ENCODE results near the gene LGR6. TPM values are rescaled to one million over a fixed set of nuclear protein-coding genes. Genes with fewer than 3 reads are reported as not detected.

Gene LGR6
- total RNA-seq, 4 donors from 2014 or later: 0.53 to 3.3 (median 2.3) TPM

DNA sequence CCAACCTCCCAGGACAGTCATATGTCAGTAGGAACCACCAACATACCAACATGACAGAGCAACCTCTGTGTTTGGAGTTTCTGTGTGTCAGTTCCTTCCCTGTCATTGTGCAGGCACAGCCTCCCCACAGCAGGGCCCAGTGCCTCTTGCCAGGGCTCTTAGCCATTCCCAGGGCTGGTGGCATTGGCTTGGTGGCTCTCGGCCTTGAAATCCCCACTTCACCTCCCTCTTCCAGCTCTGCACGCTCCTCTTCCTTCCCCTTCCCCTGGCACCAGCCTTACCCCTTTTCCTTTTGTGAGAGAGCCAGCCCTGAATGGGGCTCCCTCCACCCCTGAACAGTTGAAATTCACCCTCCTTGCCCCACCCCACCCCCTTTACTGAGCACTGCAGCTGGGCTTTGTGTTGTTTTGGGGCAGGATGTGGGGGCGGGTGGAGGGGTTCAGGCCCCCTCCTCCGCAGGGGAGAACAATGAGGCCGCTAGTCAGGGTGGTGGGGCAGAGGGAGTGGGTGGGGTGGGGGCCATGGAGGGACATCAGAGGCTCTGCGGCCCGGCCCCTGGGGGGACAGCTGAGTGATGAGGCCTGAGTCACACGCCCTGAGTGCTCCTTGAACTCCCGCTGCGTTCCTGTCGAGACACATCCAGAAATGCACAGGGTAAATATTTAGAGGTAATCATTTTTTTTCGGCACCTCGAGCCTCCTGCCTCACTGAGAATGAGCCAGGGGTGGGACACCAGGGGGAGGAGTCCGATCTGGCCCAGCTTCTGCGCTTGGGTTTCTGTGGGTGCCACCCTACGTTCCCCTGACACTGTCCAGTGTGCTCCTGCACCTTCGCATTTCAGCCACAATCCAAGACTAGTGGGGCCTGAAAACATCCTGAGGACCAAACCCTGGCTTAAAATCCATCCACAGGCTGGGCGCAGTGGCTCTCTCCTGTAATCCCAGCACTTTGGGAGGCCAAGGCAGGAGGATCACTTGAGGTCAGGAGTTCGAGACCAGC is 28.6 kb downstream of the LGR6 start:
- TF ChIP-seq POLR2A (IDR thresholded peaks at IDR 0.05): no peak
- TF ChIP-seq, protein P1, sequence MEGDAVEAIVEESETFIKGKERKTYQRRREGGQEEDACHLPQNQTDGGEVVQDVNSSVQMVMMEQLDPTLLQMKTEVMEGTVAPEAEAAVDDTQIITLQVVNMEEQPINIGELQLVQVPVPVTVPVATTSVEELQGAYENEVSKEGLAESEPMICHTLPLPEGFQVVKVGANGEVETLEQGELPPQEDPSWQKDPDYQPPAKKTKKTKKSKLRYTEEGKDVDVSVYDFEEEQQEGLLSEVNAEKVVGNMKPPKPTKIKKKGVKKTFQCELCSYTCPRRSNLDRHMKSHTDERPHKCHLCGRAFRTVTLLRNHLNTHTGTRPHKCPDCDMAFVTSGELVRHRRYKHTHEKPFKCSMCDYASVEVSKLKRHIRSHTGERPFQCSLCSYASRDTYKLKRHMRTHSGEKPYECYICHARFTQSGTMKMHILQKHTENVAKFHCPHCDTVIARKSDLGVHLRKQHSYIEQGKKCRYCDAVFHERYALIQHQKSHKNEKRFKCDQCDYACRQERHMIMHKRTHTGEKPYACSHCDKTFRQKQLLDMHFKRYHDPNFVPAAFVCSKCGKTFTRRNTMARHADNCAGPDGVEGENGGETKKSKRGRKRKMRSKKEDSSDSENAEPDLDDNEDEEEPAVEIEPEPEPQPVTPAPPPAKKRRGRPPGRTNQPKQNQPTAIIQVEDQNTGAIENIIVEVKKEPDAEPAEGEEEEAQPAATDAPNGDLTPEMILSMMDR (IDR thresholded peaks at IDR 0.05): no peak

DNA sequence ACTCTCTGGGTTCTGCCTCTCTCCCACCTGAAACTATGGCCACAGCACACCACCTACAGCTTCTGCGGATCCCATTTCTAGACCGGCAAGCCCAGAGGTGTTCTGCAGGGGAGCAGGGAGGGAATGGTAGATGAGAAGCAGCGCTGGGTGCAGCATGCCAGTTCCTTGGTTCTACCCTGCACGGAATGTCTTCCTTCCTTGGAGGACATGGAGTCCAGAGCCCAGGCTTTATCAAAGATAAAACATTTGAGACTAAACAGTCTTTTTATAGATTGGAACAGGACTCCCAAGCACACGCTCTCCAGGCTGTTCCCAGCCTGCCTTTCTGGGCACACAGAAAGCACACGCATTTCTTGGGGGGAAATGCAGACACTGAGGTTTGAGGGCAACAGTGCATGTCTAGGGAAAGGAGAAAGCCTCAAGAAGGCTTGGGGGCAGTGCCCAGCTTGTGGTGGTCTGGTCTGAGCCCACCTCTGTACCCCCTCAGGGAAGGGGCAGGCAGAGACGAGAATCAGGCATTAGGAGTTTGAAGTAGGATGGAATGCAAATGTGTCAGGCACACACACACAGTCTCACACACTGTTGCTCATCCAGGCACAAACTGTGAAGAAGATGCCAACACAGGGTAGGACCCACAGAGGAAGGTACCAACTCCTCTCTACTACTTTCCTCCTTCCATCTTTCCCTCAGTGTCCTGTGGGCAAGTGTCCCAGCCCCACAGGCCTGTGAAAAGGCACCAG is 29.7 kb downstream of the LGR6 start:
- H3K9me3 ChIP-seq: no peaks in the 10 kb centered on the region
- H3K4me3 ChIP-seq: no peak overlapping the region
- no peaks in the 10 kb centered on the region for H3K27me3 ChIP-seq
- H3K36me3 ChIP-seq: no peaks in the 10 kb centered on the region
- H3K4me1 ChIP-seq: peaks cover 0 to 4% (median 0%) of the 10 kb centered on the region in 4 donors
- TF ChIP-seq POLR2A (IDR thresholded peaks at IDR 0.05): no peak
- TF ChIP-seq, protein P1 (IDR thresholded peaks at IDR 0.05): no peak
- no peak overlapping the region for H3K27ac ChIP-seq
- DNase-seq: no peak

More for the DNA sequence above, 28.6 kb downstream of the LGR6 start:
- no peaks in the 10 kb centered on the region for H3K27me3 ChIP-seq
- H3K4me3 ChIP-seq: no peak overlapping the region
- no peak overlapping the region for H3K27ac ChIP-seq
- no peaks in the 10 kb centered on the region for H3K4me1 ChIP-seq
- H3K36me3 ChIP-seq: no peaks in the 10 kb centered on the region
- DNase-seq: no peak
- no peaks in the 10 kb centered on the region for H3K9me3 ChIP-seq

DNA sequence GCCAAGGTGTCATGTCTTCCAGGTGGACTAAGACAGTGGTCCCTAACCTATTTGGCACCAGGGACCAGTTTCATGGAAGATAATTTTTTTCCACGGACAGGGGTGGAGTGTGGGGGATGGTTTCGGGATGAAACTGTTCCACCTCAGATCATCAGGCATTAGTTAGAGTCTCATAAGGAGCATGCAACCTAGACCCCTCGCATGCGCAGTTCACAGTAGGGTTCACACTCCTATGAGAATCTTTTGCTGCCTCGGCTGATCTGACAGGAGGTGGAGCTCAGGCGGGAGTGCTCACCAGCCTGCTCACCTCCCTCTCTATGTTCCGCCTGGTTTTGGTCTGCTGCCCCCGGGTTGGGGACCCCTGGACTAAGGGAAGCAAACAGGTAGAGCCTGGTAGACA is 30.9 kb downstream of the LGR6 start:
- no peak overlapping the region for H3K27ac ChIP-seq
- H3K4me1 ChIP-seq: peaks cover 0 to 4% (median 0%) of the 10 kb centered on the region in 4 donors
- H3K36me3 ChIP-seq: no peaks in the 10 kb centered on the region
- DNase-seq: no peak
- no peaks in the 10 kb centered on the region for H3K27me3 ChIP-seq
- H3K9me3 ChIP-seq: no peaks in the 10 kb centered on the region
- H3K4me3 ChIP-seq: no peak overlapping the region
- TF ChIP-seq POLR2A (IDR thresholded peaks at IDR 0.05): no peak
- TF ChIP-seq, protein P1 (IDR thresholded peaks at IDR 0.05): no peak

DNA sequence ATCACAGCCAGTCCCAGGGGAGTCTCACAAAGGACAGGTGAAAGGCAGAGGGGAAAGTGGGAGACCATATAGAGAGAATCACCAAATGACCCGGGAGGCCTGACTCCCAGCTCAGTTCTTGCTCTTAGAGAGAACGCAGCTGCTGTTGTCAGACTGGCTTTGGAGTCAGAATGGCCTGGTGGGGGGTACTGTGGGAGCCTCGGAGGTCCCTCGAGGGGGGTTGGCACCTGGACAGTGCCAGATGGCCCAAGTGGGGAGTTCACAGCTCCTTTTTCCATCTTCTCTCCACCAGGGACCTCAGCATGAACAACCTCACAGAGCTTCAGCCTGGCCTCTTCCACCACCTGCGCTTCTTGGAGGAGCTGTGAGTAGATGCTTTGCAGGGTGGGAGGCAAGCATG is 31.5 kb downstream of the LGR6 start:
- Histone ChIP-seq H3K27me3 (no peaks in the 10 kb centered on the region), H3K9me3 (no peaks in the 10 kb centered on the region), H3K4me1 (peaks cover 0 to 4% (median 0%) of the 10 kb centered on the region in 4 donors), H3K36me3 (no peaks in the 10 kb centered on the region), H3K27ac (no peak overlapping the region), H3K4me3 (no peak overlapping the region)
- no peak for DNase-seq
- TF ChIP-seq, protein P1 (IDR thresholded peaks at IDR 0.05): no peak
- no peak for TF ChIP-seq POLR2A (IDR thresholded peaks at IDR 0.05)

DNA sequence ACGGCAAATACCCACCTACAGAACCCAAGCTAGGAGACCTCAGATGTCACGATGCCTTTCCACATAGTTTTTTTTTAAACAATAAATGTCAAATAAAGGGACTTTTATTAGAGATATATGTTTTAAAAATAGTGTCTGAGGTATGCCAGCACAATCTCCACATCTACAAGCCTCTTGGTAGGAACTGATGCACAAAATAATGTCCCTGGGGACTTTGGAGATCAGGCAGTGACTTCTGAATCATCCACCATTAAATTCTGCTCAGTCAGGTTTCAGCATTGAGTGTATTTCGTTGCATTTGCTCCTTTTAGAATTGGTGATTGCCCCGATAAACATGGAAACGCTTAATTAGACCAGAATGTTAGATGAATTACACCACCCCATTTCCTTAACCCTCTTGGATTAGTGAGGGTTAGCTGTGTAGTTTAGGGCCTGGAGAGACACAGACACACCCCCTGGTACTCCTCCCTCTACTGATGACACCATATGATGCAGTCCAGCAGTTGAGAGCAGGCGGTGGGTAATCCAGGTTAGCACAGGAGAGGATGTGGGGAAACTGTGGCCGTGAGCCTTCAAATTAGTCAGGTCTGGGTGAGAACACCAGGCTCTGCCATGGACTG is 33.6 kb downstream of the LGR6 start:
- TF ChIP-seq, protein P1 (IDR thresholded peaks at IDR 0.05): no peak
- TF ChIP-seq POLR2A (IDR thresholded peaks at IDR 0.05): no peak
- H3K27ac ChIP-seq: no peak overlapping the region
- no peaks in the 10 kb centered on the region for H3K9me3 ChIP-seq
- H3K36me3 ChIP-seq: no peaks in the 10 kb centered on the region
- no peak overlapping the region for H3K4me3 ChIP-seq
- no peaks in the 10 kb centered on the region for H3K27me3 ChIP-seq
- H3K4me1 ChIP-seq: peaks cover 0 to 4% (median 0%) of the 10 kb centered on the region in 4 donors
- no peak for DNase-seq

Data from Peyer's patch (tissue), 4 donors.